ENCODE results near the gene TMEM51.

TMEM51 gene

DNA sequence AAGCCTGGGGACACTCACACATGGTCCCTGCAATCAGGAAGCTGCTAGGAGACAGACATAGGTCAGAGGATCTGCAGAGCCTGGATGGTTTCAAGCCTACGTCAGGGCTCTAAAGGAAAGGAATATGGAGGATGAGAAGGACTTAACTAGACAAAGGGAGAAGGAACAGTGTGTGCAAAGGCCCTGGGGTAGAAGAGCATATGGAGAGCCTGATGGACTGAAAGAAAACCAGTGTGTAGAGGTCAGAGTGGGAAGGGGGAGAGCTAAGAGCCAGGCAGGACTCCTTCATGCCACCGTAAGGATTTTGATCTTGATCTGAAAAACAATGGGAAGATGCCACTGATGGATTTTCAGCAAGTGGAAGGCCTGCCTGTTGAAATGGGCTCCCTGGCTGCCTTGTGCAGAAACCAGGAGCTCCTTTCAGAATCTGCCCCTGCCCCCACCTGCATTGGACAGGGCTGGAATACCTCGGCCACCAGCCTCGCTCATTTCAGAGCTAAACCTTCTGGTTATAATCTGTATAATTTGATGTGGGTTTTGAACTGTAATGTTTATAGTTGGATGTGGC lies 102.1 kb downstream of the TMEM51 start:
- no peak for FAIRE-seq

DNA sequence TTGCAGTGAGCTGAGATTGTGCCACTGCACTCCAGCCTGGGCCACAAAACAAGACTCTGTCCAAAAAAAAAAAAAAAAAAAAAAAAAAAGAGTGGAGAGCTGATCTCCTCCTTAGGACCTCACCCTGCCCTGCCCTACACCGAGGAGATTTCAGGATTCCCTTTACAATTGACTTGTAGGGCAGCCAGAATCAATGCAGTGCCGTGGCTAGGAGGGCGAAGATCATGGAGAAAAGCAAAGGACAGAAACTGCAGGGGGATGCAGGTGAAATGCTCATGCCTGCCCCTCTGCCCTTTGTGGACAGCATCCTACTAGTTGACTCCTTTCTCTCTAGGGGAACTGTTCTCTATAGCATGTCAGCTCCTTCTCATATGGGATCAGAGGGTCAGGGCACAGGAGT lies 103.0 kb downstream of the TMEM51 start:
- no peak for FAIRE-seq

- no peak for FAIRE-seq
Measured at GRCh38 chr1:15257309-15257708, 103.8 kb downstream of the TMEM51 start.

DNA sequence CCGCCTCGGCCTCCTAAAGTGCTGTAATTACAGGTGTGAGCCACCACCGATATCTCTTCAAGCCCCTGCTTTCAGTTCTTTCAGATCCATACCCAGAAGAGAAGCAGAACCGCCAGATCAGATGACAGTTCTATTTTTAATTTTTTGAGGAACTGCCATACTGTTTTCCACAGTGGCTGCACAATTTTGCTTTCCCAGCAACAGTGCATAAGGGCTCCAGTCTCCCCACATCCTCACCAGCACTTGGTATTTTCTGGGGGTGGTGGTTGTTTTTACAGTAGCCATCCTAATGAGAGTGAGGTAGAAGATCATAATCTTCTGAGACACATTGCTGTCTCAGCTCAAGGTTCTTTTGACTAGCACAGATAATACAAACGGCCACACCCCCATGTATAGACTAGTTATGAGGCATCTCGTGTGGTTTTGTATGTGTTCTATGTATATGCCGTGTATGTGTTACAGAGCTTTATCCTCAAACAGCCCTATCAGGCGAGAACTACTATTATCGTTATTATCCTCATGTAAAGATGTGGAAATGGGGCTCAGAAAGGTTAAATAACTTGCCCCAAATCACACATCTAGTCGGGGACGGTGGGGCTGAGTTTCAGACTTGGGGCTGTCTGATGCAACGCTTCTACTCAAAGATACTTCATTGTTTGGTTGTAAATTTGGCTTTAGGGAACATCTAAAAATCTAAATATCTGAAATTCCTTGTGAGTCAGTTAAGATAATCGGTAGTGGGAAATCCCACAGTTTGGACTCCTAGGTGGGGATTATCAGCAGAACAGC lies 105.5 kb downstream of the TMEM51 start:
- FAIRE-seq: no peak

DNA sequence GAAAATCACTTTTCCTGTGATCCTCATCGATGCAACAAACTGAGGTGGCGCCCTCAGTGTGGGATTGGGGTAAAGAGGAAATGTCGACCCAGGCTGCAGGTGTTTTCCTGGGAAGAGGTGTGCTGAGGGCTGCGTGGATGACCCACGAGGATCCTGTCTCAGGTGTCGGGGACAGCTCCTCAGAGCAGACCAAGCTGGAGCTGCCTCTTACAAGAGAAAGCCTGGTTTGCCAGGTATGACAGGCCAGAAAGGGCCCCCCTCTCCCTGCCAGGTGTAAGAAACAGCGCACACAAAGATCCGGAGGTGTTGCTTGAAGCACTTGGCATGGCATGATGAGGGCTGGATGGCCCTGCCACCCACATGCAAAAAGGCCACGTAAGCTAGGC lies 106.1 kb downstream of the TMEM51 start:
- FAIRE-seq: no peak

- FAIRE-seq: no peak
Measured at GRCh38 chr1:15260418-15261154, 107.0 kb downstream of the TMEM51 start.

DNA sequence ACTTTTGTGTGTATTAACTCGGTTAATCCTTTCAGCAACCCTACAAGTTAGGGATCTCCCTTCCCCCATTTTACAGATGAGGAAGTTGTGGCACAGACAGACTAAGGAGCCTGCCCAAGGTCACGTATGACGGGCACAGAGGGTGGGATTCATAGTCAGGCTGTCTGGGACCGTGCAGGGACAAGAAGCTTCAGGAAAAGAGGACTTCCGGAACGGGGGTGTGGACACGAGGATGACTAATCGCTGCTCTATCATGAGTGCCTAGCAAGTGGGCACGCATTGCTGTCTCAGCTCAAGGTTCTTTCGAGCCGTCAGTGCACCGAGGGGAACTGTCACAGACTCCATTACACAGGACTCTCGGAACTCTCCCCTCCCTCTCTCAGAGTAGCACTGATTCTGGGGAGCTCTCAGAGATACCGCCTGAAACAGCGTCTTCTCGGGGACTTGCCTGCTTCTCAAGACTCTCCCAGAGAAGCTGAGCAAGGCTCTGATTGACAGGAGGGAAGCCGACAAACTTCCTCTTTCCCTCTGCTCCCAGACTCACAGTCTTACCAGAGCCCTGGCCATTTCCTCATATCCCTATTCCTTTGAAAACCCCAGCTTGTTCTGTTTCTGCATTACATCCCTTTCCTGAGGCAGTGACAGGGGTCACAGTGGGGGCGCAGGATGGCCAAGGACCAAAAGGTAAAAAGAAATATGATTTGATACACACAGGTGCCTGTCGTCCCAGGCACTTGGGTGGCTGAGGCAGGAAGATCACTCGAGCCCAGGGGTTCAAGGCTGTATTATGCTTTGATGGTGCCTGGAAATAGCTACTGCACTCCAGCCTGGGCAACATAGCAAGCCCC lies 107.8 kb downstream of the TMEM51 start:
- FAIRE-seq: no peak

- no peak for FAIRE-seq
Measured at GRCh38 chr1:15262003-15262377, 108.4 kb downstream of the TMEM51 start.

DNA sequence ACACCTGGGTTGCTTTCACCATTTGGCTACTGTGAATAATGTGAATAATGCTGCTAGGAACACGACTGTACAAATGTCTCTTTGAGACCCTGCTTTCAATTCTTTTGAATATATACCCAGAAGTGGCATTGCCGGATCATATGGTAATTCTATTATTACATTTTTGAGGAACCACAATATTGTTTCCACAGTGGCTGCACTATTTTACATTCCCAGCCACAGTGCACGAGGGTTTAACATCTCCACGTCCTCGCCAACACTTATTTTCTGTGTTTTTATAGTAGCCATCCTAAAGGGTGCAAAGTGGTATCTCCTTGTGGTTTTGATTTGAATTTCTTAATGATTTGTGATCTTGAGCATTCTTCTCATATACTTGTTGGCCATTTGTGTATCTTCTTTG lies 109.2 kb downstream of the TMEM51 start:
- no peak for FAIRE-seq

DNA sequence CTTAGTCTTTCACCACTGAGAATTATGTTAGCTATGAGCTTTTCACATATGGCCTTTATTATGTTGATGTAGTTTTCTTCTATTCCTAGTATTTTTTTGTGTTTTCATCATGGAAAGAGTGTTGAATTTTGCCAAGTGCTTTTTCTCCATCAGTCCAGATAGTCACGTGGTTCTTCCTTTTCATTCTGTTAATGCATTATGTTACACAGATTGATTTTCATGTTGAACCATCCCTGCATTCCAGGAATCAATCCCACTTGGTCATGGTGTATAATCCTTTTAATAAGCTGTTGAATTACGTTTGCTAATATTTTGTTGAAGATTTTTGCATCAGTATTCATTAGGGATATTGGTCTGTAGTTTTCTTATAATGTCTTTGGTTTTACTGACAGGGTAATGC lies 111.2 kb downstream of the TMEM51 start:
- FAIRE-seq: no peak
